IPS-18c (cell line): ENCODE results near the gene STOX2.

Experiments used
- H3K4me3 ChIP-seq: 2 replicates; pipeline ENCODE4 v1.7.0; 2013; ENCODE audit warnings: low read depth, mild to moderate bottlenecking, low read length, moderate library complexity; ENCODE audit not compliant: insufficient read depth
- H3K9me3 ChIP-seq: one replicate; pipeline ENCODE4 v1.6.1; 2013; ENCODE audit warnings: mild to moderate bottlenecking, low read length, moderate library complexity; ENCODE audit not compliant: control insufficient read depth, insufficient read depth

Gene STOX2

GRCh38 chr4:183878251-183878970 lies 26.7 kb upstream of the STOX2 start:
- no peak overlapping the region for H3K4me3 ChIP-seq
- no peaks in the 10 kb centered on the region for H3K9me3 ChIP-seq

GRCh38 chr4:183885205-183885720 lies 19.8 kb upstream of the STOX2 start:
- no peak overlapping the region for H3K4me3 ChIP-seq

GRCh38 chr4:183887351-183887750 lies 17.8 kb upstream of the STOX2 start:
- Histone ChIP-seq H3K4me3 (no peak overlapping the region), H3K9me3 (no peaks in the 10 kb centered on the region)

More at GRCh38 chr4:183885205-183885720, 19.8 kb upstream of the STOX2 start:
- no peaks in the 10 kb centered on the region for H3K9me3 ChIP-seq

- Histone ChIP-seq H3K4me3 (no peak overlapping the region), H3K9me3 (no peaks in the 10 kb centered on the region)
Measured at GRCh38 chr4:183888564-183888963, 16.5 kb upstream of the STOX2 start.

GRCh38 chr4:183889190-183889589 lies 15.9 kb upstream of the STOX2 start:
- Histone ChIP-seq H3K9me3 (no peaks in the 10 kb centered on the region), H3K4me3 (no peak overlapping the region)

GRCh38 chr4:183897193-183897592 lies 7.9 kb upstream of the STOX2 start:
- Histone ChIP-seq H3K4me3 (no peak overlapping the region), H3K9me3 (no peaks in the 10 kb centered on the region)

- no peaks in the 10 kb centered on the region for H3K9me3 ChIP-seq
- H3K4me3 ChIP-seq, result no peak overlapping the region
Measured at GRCh38 chr4:183898456-183898855, 6.7 kb upstream of the STOX2 start.

- Histone ChIP-seq H3K4me3 (no peak overlapping the region), H3K9me3 (no peaks in the 10 kb centered on the region)
Measured at GRCh38 chr4:183903021-183903760, 1.9 kb upstream of the STOX2 start.

- H3K9me3 ChIP-seq, result peaks cover under 1% of the 10 kb centered on the region
- H3K4me3 ChIP-seq, result peak overlapping the region; percentile 75
Measured at GRCh38 chr4:183905593-183906488, 734 bp downstream of the STOX2 start.

GRCh38 chr4:183906489-183906738 lies 1.3 kb downstream of the STOX2 start:
- peak overlapping the region; percentile 72 for H3K4me3 ChIP-seq
- H3K9me3 ChIP-seq, result peaks cover 2% of the 10 kb centered on the region

- peak overlapping the region; percentile 72 for H3K4me3 ChIP-seq
- H3K9me3 ChIP-seq, result peaks cover 2% of the 10 kb centered on the region
Measured at GRCh38 chr4:183906739-183907651, 1.9 kb downstream of the STOX2 start.

GRCh38 chr4:183907871-183908683 lies 3.0 kb downstream of the STOX2 start:
- peaks cover 2% of the 10 kb centered on the region for H3K9me3 ChIP-seq
- H3K4me3 ChIP-seq, result peak overlapping the region; percentile 72; the same call in 1 of the 2 replicates

GRCh38 chr4:183909187-183909586 lies 4.1 kb downstream of the STOX2 start:
- H3K4me3 ChIP-seq, result no peak overlapping the region
- peaks cover 2% of the 10 kb centered on the region for H3K9me3 ChIP-seq

- H3K4me3 ChIP-seq, result no peak overlapping the region
- H3K9me3 ChIP-seq, result peaks cover 2% of the 10 kb centered on the region
Measured at GRCh38 chr4:183909801-183910200, 4.7 kb downstream of the STOX2 start.

GRCh38 chr4:183912585-183912984 lies 7.5 kb downstream of the STOX2 start:
- H3K4me3 ChIP-seq, result no peak overlapping the region
- H3K9me3 ChIP-seq, result peaks cover 2% of the 10 kb centered on the region

- H3K9me3 ChIP-seq, result peaks cover under 1% of the 10 kb centered on the region
- no peak overlapping the region for H3K4me3 ChIP-seq
Measured at GRCh38 chr4:183915976-183916375, 10.9 kb downstream of the STOX2 start.
